ENCODE measurements around the gene KCTD4.

DNA sequence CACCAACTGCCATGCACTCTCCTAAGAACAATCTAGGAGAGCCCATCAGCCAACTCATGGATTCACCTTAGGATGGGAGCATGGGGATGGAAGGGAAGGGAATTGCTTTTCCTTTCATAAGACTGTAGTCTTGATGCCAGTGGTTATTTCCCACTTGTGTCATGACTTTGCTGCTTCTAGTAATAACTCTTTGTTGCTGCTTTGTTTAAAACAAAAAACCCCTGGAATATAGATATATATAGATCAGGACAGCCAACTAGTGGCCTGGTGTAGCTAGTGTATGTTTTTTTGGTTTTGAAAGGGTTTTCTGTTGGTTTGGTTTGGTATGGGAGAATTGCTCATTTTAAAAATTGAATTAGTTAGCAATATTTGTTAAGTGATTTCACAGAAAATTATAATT, 39.3 kb upstream of the KCTD4 start:
- TF ChIP-seq, protein P1, sequence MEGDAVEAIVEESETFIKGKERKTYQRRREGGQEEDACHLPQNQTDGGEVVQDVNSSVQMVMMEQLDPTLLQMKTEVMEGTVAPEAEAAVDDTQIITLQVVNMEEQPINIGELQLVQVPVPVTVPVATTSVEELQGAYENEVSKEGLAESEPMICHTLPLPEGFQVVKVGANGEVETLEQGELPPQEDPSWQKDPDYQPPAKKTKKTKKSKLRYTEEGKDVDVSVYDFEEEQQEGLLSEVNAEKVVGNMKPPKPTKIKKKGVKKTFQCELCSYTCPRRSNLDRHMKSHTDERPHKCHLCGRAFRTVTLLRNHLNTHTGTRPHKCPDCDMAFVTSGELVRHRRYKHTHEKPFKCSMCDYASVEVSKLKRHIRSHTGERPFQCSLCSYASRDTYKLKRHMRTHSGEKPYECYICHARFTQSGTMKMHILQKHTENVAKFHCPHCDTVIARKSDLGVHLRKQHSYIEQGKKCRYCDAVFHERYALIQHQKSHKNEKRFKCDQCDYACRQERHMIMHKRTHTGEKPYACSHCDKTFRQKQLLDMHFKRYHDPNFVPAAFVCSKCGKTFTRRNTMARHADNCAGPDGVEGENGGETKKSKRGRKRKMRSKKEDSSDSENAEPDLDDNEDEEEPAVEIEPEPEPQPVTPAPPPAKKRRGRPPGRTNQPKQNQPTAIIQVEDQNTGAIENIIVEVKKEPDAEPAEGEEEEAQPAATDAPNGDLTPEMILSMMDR (conservative IDR thresholded peaks at IDR 0.05; ENCODE audit: low read depth, low read length), result no peak; the same call in 1 of the 2 replicates
- TF ChIP-seq EZH2 (IDR thresholded peaks at IDR 0.05; ENCODE audit: low read length, unreplicated experiment) (no peak), EZH2phosphoT487 (IDR thresholded peaks at IDR 0.05; ENCODE audit: borderline replicate concordance, low read length) (no peak)
